ENCODE data around the gene TBCK.
"Not testable (repeated sequence)": the region's sequence is repeated elsewhere in the genome, so short reads cannot be mapped to it uniquely, and the experiment has no call there.

TBCK gene

GRCh38 chr4:106336618-106337017 lies 20.6 kb upstream of the TBCK start:
- ATAC-seq: no peak
- H3K27me3 Mint-ChIP-seq: no peaks in the 10 kb centered on the region
- peaks cover 32% of the 10 kb centered on the region for H3K4me1 Mint-ChIP-seq
- DNase-seq: no peak
- H3K4me3 Mint-ChIP-seq: no peak overlapping the region
- H3K27ac Mint-ChIP-seq: no peak overlapping the region
- peaks cover 15 to 18% of the 10 kb centered on the region in 2 donors for H3K9me3 Mint-ChIP-seq

GRCh38 chr4:106334741-106335470 lies 18.9 kb upstream of the TBCK start:
- Mint-ChIP-seq H3K27ac (no peak overlapping the region), H3K9me3 (peaks cover 7 to 18% of the 10 kb centered on the region in 2 donors), H3K4me3 (no peak overlapping the region), H3K27me3 (no peaks in the 10 kb centered on the region), H3K4me1 (peaks cover 15% of the 10 kb centered on the region)
- ATAC-seq (no peak), DNase-seq (no peak)

DNA sequence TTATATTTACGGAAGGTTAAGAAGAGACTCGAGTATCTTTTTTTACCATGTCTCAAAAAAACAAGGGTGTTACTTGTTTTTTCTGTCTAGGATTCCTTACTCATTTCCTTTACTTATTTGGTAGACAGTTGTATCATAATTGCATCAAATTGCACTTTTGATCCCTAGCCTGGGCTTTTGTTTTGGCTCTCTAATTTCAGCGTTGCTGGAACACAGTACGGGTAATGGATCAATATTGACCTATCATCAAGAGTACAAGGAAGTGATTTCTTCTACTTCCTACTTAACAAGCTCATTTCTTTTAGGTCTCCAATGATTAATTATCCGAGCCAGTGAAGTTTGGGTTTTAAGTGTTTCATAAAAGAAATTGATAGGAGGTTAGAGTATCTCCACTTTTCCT lies 17.2 kb upstream of the TBCK start:
- no peak for ATAC-seq
- Mint-ChIP-seq H3K4me3 (no peak overlapping the region), H3K27ac (no peak overlapping the region), H3K27me3 (no peaks in the 10 kb centered on the region), H3K9me3 (peaks cover 7 to 11% of the 10 kb centered on the region in 2 donors), H3K4me1 (peaks cover 6% of the 10 kb centered on the region)
- DNase-seq: no peak

DNA sequence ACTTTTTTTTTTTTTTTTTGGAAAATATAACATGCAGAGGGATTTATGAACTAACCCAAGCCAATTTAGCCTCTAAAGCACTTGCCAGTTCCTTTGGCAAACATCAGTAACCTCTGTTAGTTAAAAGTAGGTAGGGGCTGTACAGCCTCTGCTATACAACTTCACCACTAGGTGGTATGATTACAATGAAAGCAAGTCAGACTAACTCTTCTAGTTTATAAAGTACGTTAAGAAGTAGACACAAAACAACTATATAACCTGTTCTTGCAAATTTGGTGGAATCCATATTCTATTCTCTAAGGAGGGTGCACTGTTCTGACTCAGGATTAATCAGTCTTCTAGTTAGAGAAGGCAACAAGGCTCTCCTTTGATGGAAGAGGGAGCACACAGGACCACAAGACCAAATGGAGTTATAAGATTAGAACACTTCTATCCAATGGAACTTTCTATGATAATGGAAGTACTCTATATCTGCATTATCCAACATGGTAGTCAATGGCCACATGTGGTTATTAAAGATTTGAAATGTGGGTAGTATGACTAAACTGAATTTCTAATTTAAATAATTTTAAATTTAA lies 13.1 kb upstream of the TBCK start:
- no peaks in the 10 kb centered on the region for H3K27me3 Mint-ChIP-seq
- DNase-seq: no peak
- no peak overlapping the region for H3K27ac Mint-ChIP-seq
- peaks cover 14% of the 10 kb centered on the region for H3K4me1 Mint-ChIP-seq
- ATAC-seq: peak; percentile 78
- H3K9me3 Mint-ChIP-seq: no peaks in the 10 kb centered on the region
- H3K4me3 Mint-ChIP-seq: no peak overlapping the region

DNA sequence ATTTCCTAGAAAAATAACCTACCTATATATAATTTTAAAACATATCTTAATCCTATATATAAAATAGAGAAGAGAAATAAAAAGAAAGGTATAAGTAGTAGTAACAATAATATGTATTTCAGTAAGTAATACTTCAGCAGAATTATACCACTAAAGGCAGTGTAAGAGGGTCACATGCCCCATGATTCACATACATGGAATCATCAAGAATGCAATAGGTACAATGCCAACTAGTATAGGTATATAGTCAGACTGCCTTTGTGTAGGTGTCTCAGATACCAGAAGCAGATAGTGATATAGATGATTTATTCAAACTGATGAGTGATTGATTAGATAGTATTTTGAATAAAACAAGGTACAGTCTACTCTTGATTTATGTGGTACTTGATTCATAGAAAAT lies 9.8 kb upstream of the TBCK start:
- Mint-ChIP-seq H3K4me3 (no peak overlapping the region), H3K9me3 (no peaks in the 10 kb centered on the region), H3K27me3 (no peaks in the 10 kb centered on the region), H3K27ac (no peak overlapping the region), H3K4me1 (peaks cover 24% of the 10 kb centered on the region)
- no peak for DNase-seq
- no peak for ATAC-seq

DNA sequence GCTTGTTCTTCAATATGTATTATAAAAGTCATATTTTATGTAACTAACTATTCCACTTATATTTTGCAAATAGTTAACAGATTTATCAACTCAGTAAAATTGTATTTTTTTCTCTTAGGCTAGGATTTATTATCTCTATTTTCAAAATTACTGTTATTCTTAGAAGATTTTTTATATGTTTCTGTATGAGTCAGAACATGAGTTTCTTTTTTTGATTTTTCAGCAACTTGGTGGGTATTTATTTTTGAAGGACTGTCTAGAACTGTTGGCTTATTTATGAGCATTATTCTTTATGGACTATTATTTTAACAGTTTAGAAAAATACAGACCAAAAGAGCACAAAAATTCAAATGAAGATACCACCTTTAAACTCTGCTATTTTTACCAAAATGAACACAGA lies 7.1 kb upstream of the TBCK start:
- Mint-ChIP-seq H3K4me1 (peaks cover 30% of the 10 kb centered on the region), H3K27me3 (no peaks in the 10 kb centered on the region), H3K9me3 (no peaks in the 10 kb centered on the region), H3K27ac (no peak overlapping the region), H3K4me3 (no peak overlapping the region)
- no peak for ATAC-seq
- no peak for DNase-seq

DNA sequence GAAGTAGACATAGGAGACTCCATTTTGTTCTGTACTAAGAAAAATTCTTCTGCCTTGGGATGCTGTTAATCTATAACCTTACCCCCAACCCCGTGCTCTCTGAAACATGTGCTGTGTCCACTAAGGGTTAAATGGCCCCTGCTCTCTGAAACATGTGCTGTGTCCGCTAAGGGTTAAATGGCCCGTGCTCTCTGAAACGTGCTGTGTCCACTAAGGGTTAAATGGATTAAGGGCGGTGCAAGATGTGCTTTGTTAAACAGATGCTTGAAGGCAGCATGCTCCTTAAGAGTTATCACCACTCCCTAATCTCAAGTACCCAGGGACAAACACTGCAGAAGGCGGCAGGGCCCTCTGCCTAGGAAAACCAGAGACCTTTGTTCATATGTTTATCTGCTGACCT lies 5.8 kb upstream of the TBCK start:
- H3K9me3 Mint-ChIP-seq, ATAC-seq, DNase-seq, H3K27ac Mint-ChIP-seq, H3K27me3 Mint-ChIP-seq, H3K4me3 Mint-ChIP-seq: not testable (repeated sequence)
- H3K4me1 Mint-ChIP-seq: peaks cover 22% of the 10 kb centered on the region

GRCh38 chr4:106321168-106321567 lies 5.2 kb upstream of the TBCK start:
- H3K9me3 Mint-ChIP-seq, ATAC-seq, DNase-seq, H3K4me3 Mint-ChIP-seq, H3K27me3 Mint-ChIP-seq, H3K27ac Mint-ChIP-seq: not testable (repeated sequence)
- H3K4me1 Mint-ChIP-seq: peaks cover 22% of the 10 kb centered on the region

GRCh38 chr4:106320235-106320634 lies 4.2 kb upstream of the TBCK start:
- H3K9me3 Mint-ChIP-seq: no peaks in the 10 kb centered on the region
- DNase-seq: no peak
- H3K27me3 Mint-ChIP-seq: no peaks in the 10 kb centered on the region
- no peak for ATAC-seq
- H3K4me3 Mint-ChIP-seq: no peak overlapping the region
- H3K27ac Mint-ChIP-seq: no peak overlapping the region
- peaks cover 22% of the 10 kb centered on the region for H3K4me1 Mint-ChIP-seq

DNA sequence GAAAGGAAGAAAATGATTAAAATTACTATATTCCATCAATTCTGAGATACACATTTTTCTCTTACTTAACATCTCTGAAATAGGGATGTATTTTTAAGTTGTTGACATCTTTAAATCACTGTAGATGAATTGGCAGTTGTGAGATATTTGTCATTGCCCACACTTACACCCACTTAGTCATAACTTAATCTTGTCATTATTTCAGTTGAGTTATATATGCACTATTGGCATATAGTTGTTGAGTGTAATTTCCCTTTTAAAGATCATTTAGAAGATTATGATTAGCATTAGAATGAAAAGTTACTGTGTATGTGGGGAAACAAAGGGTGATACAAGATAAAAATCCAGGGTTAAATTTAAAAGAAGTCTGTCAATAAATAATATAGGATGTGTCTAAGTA lies 2.5 kb upstream of the TBCK start:
- peak overlapping the region in 1 of 2 donors; percentile 28 for H3K4me3 Mint-ChIP-seq
- no peak overlapping the region for H3K27ac Mint-ChIP-seq
- DNase-seq (no peak), ATAC-seq (no peak)
- peaks cover 32% of the 10 kb centered on the region for H3K4me1 Mint-ChIP-seq
- no peaks in the 10 kb centered on the region for H3K9me3 Mint-ChIP-seq
- no peaks in the 10 kb centered on the region for H3K27me3 Mint-ChIP-seq

- no peaks in the 10 kb centered on the region for H3K9me3 Mint-ChIP-seq
- H3K27ac Mint-ChIP-seq: peak overlapping the region in 1 of 2 donors; percentile 41
- ATAC-seq: no peak
- no peaks in the 10 kb centered on the region for H3K27me3 Mint-ChIP-seq
- peaks cover 39% of the 10 kb centered on the region for H3K4me1 Mint-ChIP-seq
- no peak overlapping the region for H3K4me3 Mint-ChIP-seq
- DNase-seq: no peak
Observed at GRCh38 chr4:106317815-106318214, 1.8 kb upstream of the TBCK start.

DNA sequence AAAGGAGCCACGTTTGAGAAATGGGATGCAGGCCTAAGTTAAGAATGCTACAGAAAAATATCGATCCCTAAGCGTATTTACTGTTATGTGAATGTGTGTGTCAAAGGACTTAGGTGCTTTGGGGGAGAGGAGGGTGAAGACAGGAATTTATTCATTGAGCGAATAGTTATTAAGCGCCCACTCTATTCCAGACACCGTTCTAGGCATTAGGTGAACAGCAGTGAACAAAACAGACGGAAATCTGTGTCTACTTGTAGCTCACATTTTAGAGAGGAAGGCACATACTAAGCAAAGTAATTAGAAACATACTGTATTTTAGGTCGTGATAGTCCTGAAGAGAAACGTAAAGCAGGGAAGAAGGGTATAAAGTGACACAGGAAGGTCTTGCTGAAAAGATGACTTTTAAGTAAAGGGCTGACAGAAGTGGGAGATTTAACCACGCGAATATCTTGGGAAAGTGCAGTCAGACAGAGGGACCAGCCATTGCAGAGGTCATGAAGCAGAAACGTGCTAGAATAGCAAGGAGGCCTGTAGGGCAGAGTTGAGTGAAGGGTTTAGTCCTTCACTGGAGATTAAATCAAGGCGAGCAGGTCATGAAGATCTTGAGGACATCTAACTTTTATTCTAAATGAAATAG lies 882 bp upstream of the TBCK start:
- no peaks in the 10 kb centered on the region for H3K27me3 Mint-ChIP-seq
- H3K4me3 Mint-ChIP-seq: no peak overlapping the region
- H3K4me1 Mint-ChIP-seq: peaks cover 44% of the 10 kb centered on the region
- no peak overlapping the region for H3K27ac Mint-ChIP-seq
- DNase-seq: no peak
- no peaks in the 10 kb centered on the region for H3K9me3 Mint-ChIP-seq
- no peak for ATAC-seq

GRCh38 chr4:106315476-106315967 lies 487 bp downstream of the TBCK start:
- no peak overlapping the region for H3K27ac Mint-ChIP-seq
- ATAC-seq (peak; percentile 52), DNase-seq (no peak)

GRCh38 chr4:106314960-106315359 lies 1.0 kb downstream of the TBCK start:
- Mint-ChIP-seq H3K4me1 (peaks cover 45% of the 10 kb centered on the region), H3K4me3 (no peak overlapping the region), H3K27me3 (no peaks in the 10 kb centered on the region), H3K9me3 (no peaks in the 10 kb centered on the region), H3K27ac (peak overlapping the region in 1 of 2 donors; percentile 29)
- DNase-seq: no peak
- no peak for ATAC-seq

More at GRCh38 chr4:106315476-106315967, 487 bp downstream of the TBCK start:
- H3K27me3 Mint-ChIP-seq: no peaks in the 10 kb centered on the region
- peaks cover 39% of the 10 kb centered on the region for H3K4me1 Mint-ChIP-seq
- H3K9me3 Mint-ChIP-seq: no peaks in the 10 kb centered on the region
- H3K4me3 Mint-ChIP-seq: no peak overlapping the region

GRCh38 chr4:106312997-106313522 lies 2.9 kb downstream of the TBCK start:
- Mint-ChIP-seq H3K4me3 (peak overlapping the region; percentile 8 to 47), H3K27ac (no peak overlapping the region), H3K4me1 (peaks cover 40% of the 10 kb centered on the region), H3K9me3 (no peaks in the 10 kb centered on the region), H3K27me3 (no peaks in the 10 kb centered on the region)
- no peak for DNase-seq
- no peak for ATAC-seq

GRCh38 chr4:106312377-106312776 lies 3.6 kb downstream of the TBCK start:
- DNase-seq (no peak), ATAC-seq (no peak)
- H3K9me3 Mint-ChIP-seq: no peaks in the 10 kb centered on the region
- peaks cover 40% of the 10 kb centered on the region for H3K4me1 Mint-ChIP-seq
- no peak overlapping the region for H3K4me3 Mint-ChIP-seq
- peak overlapping the region in 1 of 2 donors; percentile 38 for H3K27ac Mint-ChIP-seq
- H3K27me3 Mint-ChIP-seq: no peaks in the 10 kb centered on the region

Data from stimulated activated naive CD8-positive, alpha-beta T cell treated with anti-CD3 and anti-CD28 coated beads, Interleukin-15, amount 100 ng/mL, for 72 hours (primary cell).